Upper lobe of right lung (tissue), 1 donor: Measurements from ENCODE around the gene CXorf51B. TPM values are rescaled to one million over a fixed set of nuclear protein-coding genes. Genes with fewer than 3 reads are reported as not detected.
"Not testable (repeated sequence)": the region's sequence is repeated elsewhere in the genome, so short reads cannot be mapped to it uniquely, and the experiment has no call there.

Experiments
- ATAC-seq: fragments of 200-7000 bp; cut with Tn5 transposase; one replicate; pipeline ENCODE4 v1.9.1; 2020; ENCODE audit warnings: mild to moderate bottlenecking, moderate library complexity
- DNase-seq: peaks from one replicate; pipeline ENCODE4 v3.0.0-alpha.2; 2020
- H3K27ac ChIP-seq: fragments of 200-600 bp; one replicate; pipeline ENCODE4 v1.8.0; 2022
- H3K27me3 ChIP-seq: fragments of 200-600 bp; one replicate; pipeline ENCODE4 v1.8.0; 2022; ENCODE audit warnings: mild to moderate bottlenecking
- H3K36me3 ChIP-seq: fragments of 200-600 bp; one replicate; pipeline ENCODE4 v1.8.0; 2022
- H3K4me1 ChIP-seq: fragments of 200-600 bp; one replicate; pipeline ENCODE4 v1.8.0; 2022
- H3K4me3 ChIP-seq: fragments of 200-600 bp; one replicate; pipeline ENCODE4 v1.8.0; 2022; ENCODE audit warnings: mild to moderate bottlenecking
- H3K9me3 ChIP-seq: fragments of 200-600 bp; one replicate; pipeline ENCODE4 v1.8.0; 2022
- intact Hi-C: fragments of 100-400 bp; cut with DNase I; formaldehyde crosslinking; loops from one replicate; pipeline ENCODE4 v1.11.0; 2022
- long read RNA-seq: library from polyadenylated mRNA; unstranded; transcript quantifications from one replicate; pipeline ENCODE4 v2.0.0, GENCODE V29; 2021
- total RNA-seq: library from RNA; stranded (reverse); fragmentation: NEBNext Ultra II Directional; extraction: Animal tissue kit (Norgen Biotek cat#: 25700); gene quantifications from one replicate; pipeline ENCODE4 v1.2.1, GENCODE V29; 2021
- TF ChIP-seq, protein P1 (sequence below): fragments of 200-600 bp; IDR thresholded peaks from one replicate; pipeline ENCODE4 v1.8.0; 2022; ENCODE audit warnings: antibody characterized with exemption
- donor health status: DM: no; HTN: yes; CAD: no; lungs with severe emphysema.

Gene CXorf51B
- not detected for total RNA-seq
- long read RNA-seq: 0 reads

DNA sequence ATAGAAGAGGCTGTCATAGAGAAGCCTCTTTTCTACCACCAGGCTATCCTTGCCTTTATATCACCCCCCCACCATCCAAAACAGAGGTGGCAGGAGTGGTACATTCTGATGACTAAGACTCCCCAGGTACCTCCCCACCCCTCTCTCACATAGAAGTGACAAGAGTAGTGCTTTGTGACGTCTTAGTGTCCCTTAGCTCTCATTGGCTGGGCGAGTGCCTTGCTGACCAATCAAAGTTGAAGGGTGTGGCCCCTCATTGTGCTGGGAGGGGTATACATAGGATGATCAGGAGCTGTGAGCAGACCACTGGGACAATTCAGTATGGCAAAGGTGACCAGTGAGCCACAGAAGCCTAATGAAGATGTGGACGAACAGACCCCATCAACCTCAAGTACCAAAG is at the start of gene CXorf51B:
CXorf51B (plus strand) TSS at position 301 of the 400 bp plus-strand sequence; CDS start at position 322, 21 bp downstream.
- DNase-seq, H3K9me3 ChIP-seq, intact Hi-C loops: not testable (repeated sequence)

DNA sequence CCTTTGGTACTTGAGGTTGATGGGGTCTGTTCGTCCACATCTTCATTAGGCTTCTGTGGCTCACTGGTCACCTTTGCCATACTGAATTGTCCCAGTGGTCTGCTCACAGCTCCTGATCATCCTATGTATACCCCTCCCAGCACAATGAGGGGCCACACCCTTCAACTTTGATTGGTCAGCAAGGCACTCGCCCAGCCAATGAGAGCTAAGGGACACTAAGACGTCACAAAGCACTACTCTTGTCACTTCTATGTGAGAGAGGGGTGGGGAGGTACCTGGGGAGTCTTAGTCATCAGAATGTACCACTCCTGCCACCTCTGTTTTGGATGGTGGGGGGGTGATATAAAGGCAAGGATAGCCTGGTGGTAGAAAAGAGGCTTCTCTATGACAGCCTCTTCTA is 5.1 kb downstream of the CXorf51B start, which contains the start of gene CXorf51A:
CXorf51A (minus strand) TSS at position 101 of the 400 bp plus-strand sequence; CDS start at position 80, 21 bp downstream.
- H3K27ac ChIP-seq, H3K36me3 ChIP-seq, intact Hi-C loops, H3K9me3 ChIP-seq, DNase-seq, ATAC-seq, H3K4me1 ChIP-seq, H3K27me3 ChIP-seq, H3K4me3 ChIP-seq: not testable (repeated sequence)

More for the DNA sequence above, at the start of gene CXorf51B:
- H3K27ac ChIP-seq, H3K36me3 ChIP-seq, H3K4me3 ChIP-seq, H3K4me1 ChIP-seq, ATAC-seq, H3K27me3 ChIP-seq: not testable (repeated sequence)

DNA sequence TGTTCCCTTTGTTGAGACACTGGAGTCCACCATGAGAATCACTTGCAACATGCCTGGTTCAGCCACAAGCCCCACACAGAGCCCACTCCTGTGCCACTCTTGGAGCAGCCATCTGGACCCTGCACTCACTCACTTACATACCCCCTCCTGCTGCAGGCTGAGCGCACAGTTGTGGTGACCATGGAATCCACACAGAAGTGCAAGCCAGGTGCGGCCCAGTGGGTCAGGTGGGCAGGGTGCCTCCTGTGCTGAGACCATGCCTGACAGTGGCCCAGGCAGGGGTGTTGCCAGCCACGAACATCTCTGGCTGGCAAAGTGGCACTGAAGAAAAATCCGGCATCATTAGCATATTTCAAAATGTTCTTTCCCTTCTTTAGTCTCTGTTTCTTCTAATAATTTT is 22.4 kb downstream of the CXorf51B start:
- DNase-seq (no peak), ATAC-seq (no peak)
- Histone ChIP-seq H3K36me3 (no peaks in the 10 kb centered on the region), H3K4me3 (no peak overlapping the region), H3K27me3 (no peaks in the 10 kb centered on the region), H3K27ac (no peak overlapping the region), H3K4me1 (no peaks in the 10 kb centered on the region), H3K9me3 (no peaks in the 10 kb centered on the region)
- TF ChIP-seq, protein P1, sequence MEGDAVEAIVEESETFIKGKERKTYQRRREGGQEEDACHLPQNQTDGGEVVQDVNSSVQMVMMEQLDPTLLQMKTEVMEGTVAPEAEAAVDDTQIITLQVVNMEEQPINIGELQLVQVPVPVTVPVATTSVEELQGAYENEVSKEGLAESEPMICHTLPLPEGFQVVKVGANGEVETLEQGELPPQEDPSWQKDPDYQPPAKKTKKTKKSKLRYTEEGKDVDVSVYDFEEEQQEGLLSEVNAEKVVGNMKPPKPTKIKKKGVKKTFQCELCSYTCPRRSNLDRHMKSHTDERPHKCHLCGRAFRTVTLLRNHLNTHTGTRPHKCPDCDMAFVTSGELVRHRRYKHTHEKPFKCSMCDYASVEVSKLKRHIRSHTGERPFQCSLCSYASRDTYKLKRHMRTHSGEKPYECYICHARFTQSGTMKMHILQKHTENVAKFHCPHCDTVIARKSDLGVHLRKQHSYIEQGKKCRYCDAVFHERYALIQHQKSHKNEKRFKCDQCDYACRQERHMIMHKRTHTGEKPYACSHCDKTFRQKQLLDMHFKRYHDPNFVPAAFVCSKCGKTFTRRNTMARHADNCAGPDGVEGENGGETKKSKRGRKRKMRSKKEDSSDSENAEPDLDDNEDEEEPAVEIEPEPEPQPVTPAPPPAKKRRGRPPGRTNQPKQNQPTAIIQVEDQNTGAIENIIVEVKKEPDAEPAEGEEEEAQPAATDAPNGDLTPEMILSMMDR: no peak
- intact Hi-C loops: no loop called here

DNA sequence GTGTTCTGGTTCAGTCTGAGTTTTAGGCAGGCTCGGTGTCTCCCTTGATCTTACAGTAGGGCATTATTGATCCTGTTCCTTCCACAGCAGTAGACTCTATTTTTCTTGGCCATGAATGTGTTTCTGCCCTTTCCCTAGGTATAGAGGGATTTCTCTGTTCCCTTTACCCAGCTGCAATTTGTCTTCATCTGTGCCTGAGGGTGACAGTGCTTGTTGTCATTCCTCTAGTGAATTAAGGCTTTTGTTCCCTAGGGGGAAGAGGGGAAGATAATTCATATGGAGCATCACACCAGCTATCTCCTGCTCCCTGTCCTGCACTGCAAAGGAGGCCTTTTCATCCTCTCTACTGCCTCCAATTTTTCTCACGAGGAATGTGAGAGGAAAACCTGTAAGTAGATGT is 44.7 kb downstream of the CXorf51B start:
- no peak overlapping the region for H3K27ac ChIP-seq
- H3K27me3 ChIP-seq: no peaks in the 10 kb centered on the region
- H3K36me3 ChIP-seq: no peaks in the 10 kb centered on the region
- H3K4me3 ChIP-seq: no peak overlapping the region
- ATAC-seq (no peak), DNase-seq (no peak)
- intact Hi-C loops: no loop called here
- TF ChIP-seq, protein P1: no peak
- no peaks in the 10 kb centered on the region for H3K9me3 ChIP-seq
- no peaks in the 10 kb centered on the region for H3K4me1 ChIP-seq

Other genes with a start within 250 kb of the CXorf51B start
- not detected for gene CXorf51A, start 5.0 kb downstream of the CXorf51B start, total RNA-seq